Left lobe of liver (tissue), 1 donor: ENCODE measurements around the gene STUB1. TPM values are rescaled to one million over a fixed set of nuclear protein-coding genes. Genes with fewer than 3 reads are reported as not detected.

Source experiments
- total RNA-seq: library from RNA; stranded (reverse); gene quantifications from one replicate; pipeline ENCODE4 v1.2.1, GENCODE V29; 2021
- donor health status: DM: no; HTN: yes; CAD: no.

STUB1 gene
- total RNA-seq, 1 donor from 2014 or later = 56.2 TPM

Other genes starting within 250 kb of the STUB1 start
- 31.6 TPM for gene CAPN15, start 152.7 kb upstream of the STUB1 start, total RNA-seq
- gene PRR35, start 120.0 kb upstream of the STUB1 start, total RNA-seq = not detected
- gene NHLRC4, start 113.4 kb upstream of the STUB1 start, total RNA-seq = 0.28 TPM
- gene PIGQ, start 110.4 kb upstream of the STUB1 start, total RNA-seq = 42.1 TPM
- gene RAB40C, start 90.3 kb upstream of the STUB1 start, total RNA-seq = 15.5 TPM
- 0.96 TPM for gene WFIKKN1, start 49.4 kb upstream of the STUB1 start, total RNA-seq
- 33.2 TPM for gene METTL26, start 44.1 kb upstream of the STUB1 start, total RNA-seq
- 101 TPM for gene MCRIP2, start 38.6 kb upstream of the STUB1 start, total RNA-seq
- 17.2 TPM for gene WDR90, start 31.0 kb upstream of the STUB1 start, total RNA-seq
- gene RHOT2, start 12.3 kb upstream of the STUB1 start, total RNA-seq = 57.9 TPM
- 1.1 TPM for gene RHBDL1, start 4.7 kb upstream of the STUB1 start, total RNA-seq
- gene JMJD8, start 3.9 kb downstream of the STUB1 start, total RNA-seq = 40.5 TPM
- 12.2 TPM for gene WDR24, start 10.0 kb downstream of the STUB1 start, total RNA-seq
- gene FBXL16, start 25.4 kb downstream of the STUB1 start, total RNA-seq = 0.30 TPM
- 60.0 TPM for gene METRN, start 34.7 kb downstream of the STUB1 start, total RNA-seq
- 37.1 TPM for gene ANTKMT, start 40.7 kb downstream of the STUB1 start, total RNA-seq
- gene CCDC78, start 46.0 kb downstream of the STUB1 start, total RNA-seq = 0.38 TPM
- 1.2 TPM for gene HAGHL, start 46.7 kb downstream of the STUB1 start, total RNA-seq
- gene CIAO3, start 60.6 kb downstream of the STUB1 start, total RNA-seq = 18.3 TPM
- gene MSLN, start 80.3 kb downstream of the STUB1 start, total RNA-seq = 0.08 TPM
- 9.0 TPM for gene RPUSD1, start 108.0 kb downstream of the STUB1 start, total RNA-seq
- 6.4 TPM for gene CHTF18, start 108.2 kb downstream of the STUB1 start, total RNA-seq
- gene GNG13, start 120.3 kb downstream of the STUB1 start, total RNA-seq = not detected